Posterior vena cava (tissue), 2 donors: ENCODE data around the gene CHCHD6. TPM values are rescaled to one million over a fixed set of nuclear protein-coding genes. Genes with fewer than 3 reads are reported as not detected.
A peak's percentile ranks its signal among the peaks of the same experiment; 100 is the strongest.

Experiments
- DNase-seq: peaks from one replicate; pipeline ENCODE4 v3.0.0-alpha.2; 2020; ENCODE audit warnings: low spot score
- intact Hi-C, 2 donors: fragments of 100-400 bp; cut with DNase I; formaldehyde crosslinking; loops; one replicate each; pipeline versions ENCODE4 v1.14.1 to v1.14.2; 2022 to 2023
- total RNA-seq, 2 donors: library from RNA; stranded (reverse); fragmentation: NEBNext Ultra II Directional; extraction: Animal tissue kit (Norgen Biotek cat#: 25700); gene quantifications; one replicate each; pipeline ENCODE4 v1.2.1, GENCODE V29; 2021
- donor health status: DM: yes; HTN: yes; CAD: no.
- donor health status: DM: yes; HTN: yes; CAD: no.

The CHCHD6 gene
- total RNA-seq, 2 donors from 2014 or later, result 7.3 to 10.1 TPM

DNA sequence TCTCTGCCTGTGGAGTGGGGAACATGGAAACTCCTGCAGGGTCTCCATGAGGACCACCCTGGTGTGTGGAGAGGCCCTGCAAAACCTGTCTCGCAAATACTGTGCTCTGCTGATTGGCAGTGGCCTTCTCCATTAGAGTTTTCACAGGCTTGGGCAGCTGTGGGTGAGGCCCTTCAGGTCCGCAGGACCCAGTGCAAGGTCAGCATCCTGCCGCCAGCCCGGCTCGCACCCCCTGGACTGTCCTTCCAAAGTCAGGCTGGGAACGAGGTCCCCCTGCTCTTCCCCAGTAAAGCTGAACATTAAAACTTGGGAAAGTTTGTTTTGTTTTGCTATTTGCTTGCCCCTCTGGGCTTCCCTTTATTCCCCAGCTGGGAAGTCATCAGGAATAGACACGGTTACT lies 193.9 kb downstream of the CHCHD6 start:
- DNase-seq, result peak; percentile 43

DNA sequence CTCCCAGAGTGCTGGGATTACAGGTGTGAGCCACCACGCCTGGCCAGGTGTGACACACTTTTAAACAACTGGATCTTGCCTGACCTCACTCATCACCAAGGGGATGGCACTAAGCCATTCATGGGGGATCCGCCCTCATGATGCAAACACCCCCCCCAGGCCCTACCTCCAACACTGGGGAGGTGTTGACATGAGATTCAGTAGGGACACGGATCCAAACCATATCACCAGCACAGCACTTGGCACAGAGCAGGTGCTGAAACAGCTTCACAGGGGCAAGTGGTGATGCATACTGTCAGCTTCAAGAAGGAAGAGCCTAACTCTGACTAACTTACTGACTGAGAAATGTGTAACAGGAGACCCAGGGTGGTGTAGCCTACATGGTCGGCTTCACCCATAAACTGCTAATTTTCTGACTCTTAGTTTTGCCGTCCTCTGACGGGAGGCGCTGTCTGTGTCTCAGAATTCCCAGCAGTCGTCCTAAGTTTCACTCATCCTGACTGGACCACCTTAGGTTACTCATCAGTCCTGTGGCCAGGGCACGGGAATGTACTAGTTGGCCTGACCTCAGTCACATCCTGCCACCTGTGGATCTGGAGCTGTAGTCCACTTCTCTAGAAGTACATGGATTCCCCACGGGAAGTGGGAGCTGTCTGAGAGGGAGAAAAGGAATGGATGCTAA lies 197.0 kb downstream of the CHCHD6 start:
- peak; percentile 28 for DNase-seq
- intact Hi-C loops, result no loop called here

More for the DNA sequence above, 193.9 kb downstream of the CHCHD6 start:
- intact Hi-C loops, result no loop called here

DNA sequence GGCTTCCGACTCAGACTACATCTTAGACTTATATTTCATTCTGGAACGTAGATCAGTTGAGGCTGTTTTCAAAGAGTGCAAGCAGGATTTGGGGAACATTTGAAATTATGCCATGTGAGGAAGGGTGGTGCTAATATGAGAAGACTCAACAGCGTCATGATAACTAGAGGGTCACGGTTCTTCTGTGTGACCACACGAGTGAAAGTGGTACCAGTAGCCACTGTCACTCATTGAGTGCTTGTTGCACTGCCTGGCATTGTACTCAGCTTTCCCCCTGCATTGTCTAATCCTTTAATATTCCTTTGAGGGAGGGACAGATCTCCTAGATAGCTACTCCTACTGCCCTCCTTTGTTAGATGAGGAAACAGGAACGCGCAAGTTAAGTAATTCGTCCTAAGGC lies 197.6 kb downstream of the CHCHD6 start:
- DNase-seq, result no peak
- intact Hi-C loops, result no loop called here

DNA sequence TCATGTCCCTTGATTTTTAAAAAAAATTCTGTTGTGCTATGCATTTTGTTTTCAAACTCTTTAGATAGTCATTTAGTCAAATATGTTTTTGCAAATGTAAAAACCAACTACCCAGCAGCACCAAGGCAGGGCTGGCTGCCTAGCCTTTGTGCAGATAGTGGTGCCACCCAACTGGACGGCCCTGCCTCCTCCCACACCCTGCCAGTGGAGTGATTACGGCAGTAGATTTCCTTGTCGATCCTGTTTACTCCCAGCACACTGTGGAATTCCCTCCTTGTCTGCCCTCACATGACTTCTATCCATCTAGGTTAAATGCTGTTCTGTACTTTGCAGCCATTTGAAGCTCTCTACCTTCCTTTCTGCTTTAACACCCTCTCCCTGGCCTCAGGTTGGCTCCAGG lies 199.5 kb downstream of the CHCHD6 start:
- intact Hi-C loops, result no loop called here
- DNase-seq, result no peak

DNA sequence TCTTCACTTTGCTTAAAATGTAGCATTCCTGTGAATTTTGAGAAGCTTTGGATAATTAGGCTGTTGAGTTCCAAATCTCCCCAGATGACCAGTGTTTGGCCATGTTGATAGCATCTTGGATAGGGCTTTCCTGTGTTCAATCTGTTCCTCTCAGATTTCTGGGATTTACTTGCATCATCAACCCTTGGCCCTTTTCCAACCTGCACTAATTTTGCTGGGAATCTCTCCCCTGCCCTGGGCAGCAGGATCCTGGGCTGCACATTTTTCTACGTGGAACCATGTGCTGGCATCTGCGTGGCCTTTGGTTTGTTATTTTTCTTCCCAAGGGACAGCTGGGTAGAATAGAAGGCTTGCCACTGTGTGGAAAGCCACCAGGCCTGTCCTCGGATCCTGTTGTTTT lies 203.5 kb downstream of the CHCHD6 start:
- peak; percentile 24 for DNase-seq
- intact Hi-C loops, result no loop called here

DNA sequence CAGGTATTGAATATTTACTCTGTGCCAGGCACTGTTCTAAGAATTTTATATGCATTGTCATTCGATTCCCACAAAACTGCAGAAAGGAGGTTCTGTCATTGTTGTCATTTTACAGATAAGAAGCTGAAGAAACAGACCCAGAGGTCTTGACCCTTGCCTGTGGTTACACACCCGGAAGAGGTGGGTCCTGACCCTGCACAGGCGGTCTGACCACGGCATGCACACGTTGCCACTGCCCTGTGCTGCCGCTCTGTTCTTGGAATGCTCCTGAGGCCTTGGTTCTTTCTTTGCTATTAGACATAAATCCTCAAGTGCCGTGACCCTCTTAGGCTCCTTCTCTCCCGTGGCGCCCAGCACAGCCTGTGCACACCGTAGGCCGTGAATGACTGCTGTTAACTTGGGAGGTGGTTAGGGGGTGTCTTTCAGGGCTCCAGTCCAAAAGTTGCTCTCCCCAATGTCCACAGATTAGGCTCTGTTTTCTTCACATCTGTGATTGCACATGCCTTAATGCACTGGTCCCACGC lies 204.8 kb downstream of the CHCHD6 start:
- DNase-seq, result peak; percentile 54
- intact Hi-C loops, result no loop called here

- intact Hi-C loops, result no loop called here
- no peak for DNase-seq
Observed at GRCh38 chr3:126910231-126910630, 206.2 kb downstream of the CHCHD6 start.

DNA sequence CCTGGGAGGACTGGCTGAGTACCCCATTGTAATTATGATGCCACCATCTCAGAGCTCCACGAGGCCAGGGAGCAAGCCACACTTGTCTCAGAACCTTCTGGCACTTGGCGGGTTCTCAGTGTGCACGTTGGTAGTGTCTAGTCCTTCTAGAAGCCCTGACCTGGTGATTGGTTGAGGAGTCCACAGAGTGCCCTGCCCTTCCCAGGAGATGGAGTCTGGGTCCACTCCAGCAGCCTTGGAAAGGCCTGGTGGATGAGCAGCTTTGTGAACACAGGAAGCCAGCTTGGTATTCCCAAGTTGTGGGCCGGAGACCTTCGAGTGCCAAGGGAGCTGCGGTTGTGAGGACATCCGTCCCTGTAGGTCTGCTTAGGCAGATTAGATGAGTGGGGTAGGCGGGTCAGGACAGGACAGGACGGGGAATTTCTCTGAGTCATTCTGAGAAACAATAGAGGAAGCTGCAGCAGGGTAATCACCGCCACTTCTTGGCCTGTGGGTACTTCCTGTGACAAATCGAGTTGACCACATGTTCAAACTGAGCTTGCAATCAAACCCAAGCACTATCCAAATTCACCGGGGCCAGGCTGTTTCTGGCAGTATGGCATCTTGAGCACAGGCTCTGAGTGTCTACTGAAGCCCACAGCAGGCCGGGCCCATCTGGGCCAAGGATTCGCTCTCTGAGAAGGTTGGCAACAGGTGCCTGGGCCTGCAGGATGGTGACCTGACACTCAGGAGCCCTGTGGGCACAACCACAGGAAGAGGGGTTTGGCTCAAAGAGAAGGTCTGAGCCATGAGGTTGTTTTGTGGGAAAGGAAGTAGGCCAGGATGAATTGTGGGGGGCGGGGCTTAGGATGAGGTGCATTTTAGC lies 207.4 kb downstream of the CHCHD6 start:
- peak; percentile 87 for DNase-seq
- intact Hi-C loops, result no loop called here

DNA sequence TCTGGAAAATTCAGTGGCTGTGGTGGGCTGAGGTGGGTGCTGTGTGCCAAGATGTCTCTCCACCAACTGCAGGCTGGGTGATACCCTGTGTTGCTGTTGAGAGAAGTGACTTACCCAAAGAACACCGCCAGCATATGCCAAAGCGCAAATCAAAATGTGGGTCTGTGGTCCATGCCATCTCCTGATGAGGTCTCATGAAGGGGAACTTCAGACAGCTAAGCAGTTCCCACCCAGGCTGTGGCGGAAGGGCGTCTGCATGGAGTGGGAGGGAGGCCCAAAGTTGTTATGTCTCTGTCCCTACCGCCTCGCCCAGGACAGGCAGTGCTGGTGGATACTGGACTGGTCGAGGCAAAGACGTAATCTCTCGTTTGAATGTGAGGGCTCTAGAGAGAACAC lies 208.0 kb downstream of the CHCHD6 start:
- intact Hi-C loops, result no loop called here
- peak; percentile 66 for DNase-seq

- intact Hi-C loops, result no loop called here
- DNase-seq, result peak; percentile 73
Observed at GRCh38 chr3:126912491-126913195, 208.6 kb downstream of the CHCHD6 start.

- intact Hi-C loops, result no loop called here
- DNase-seq, result peak; percentile 70
Observed at GRCh38 chr3:126913524-126913923, 209.5 kb downstream of the CHCHD6 start.

GRCh38 chr3:126914226-126914625 lies 210.2 kb downstream of the CHCHD6 start:
- intact Hi-C loops, result no loop called here
- DNase-seq, result peak; percentile 63

- intact Hi-C loops, result no loop called here
- peak; percentile 31 for DNase-seq
Observed at GRCh38 chr3:126915015-126915414, 211.0 kb downstream of the CHCHD6 start.

DNA sequence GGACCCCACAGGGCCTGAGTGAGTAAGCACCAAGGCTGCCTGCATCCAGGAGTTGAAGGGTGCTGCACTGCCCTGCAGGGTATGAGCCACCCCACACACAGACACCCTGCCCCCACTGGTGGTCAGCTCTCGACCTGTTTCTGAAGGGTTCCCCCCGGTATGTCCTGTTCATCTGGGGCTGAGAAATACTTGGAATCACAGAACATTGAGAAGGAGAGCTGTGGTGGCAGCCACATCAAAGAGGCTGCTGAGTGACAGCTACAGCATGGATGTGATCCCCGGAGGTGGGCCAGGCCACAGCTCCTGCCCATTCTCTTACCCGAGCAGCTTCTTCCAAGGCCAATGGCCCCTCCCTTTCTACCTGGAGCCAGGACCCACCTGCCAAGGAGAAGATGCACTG lies 212.5 kb downstream of the CHCHD6 start:
- DNase-seq, result peak; percentile 54
- intact Hi-C loops, result no loop called here

- intact Hi-C loops, result no loop called here
Observed at GRCh38 chr3:126917232-126917804, 213.3 kb downstream of the CHCHD6 start.

GRCh38 chr3:126918355-126918821 lies 214.3 kb downstream of the CHCHD6 start:
- intact Hi-C loops, result no loop called here
- peak; percentile 13 for DNase-seq

More at GRCh38 chr3:126917232-126917804, 213.3 kb downstream of the CHCHD6 start:
- peak; percentile 22 for DNase-seq

DNA sequence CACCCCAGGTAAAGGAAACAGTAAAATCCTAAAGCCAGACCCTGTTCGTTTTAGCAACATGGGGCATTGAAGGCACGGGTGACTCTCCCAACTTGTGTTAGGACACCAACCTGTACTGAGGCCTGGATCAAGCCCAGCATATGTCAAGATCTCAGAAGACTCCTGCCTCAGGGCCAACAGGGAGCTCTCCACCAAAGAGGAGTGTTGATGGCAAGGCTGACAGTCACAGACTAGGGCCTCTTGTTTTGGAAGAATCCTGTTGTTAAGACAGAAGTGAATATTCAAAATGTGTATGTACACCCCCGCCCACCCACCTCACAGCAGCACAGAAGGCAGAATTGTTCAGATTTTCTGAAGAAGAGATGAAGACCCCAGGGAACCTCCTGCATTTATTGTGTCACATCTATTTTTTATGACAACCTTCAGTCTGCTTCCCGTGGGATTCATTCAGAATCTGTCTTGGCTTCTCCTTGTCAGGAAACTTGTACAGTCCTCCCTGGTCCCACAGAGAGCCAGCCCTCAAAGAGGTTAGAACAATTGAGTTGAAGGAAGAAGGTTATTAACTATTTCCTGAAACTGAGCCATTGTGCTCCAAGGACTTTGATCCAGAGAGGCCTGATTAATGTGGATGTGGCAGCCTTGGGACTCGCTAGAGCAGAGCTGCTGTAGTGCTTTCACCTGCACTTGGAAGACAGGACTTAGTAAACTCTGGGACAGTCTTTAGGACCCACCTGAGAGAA lies 217.2 kb downstream of the CHCHD6 start:
- intact Hi-C loops, result no loop called here
- peak; percentile 24 for DNase-seq

GRCh38 chr3:126922466-126922865 lies 218.4 kb downstream of the CHCHD6 start:
- intact Hi-C loops, result no loop called here
- peak; percentile 30 for DNase-seq

DNA sequence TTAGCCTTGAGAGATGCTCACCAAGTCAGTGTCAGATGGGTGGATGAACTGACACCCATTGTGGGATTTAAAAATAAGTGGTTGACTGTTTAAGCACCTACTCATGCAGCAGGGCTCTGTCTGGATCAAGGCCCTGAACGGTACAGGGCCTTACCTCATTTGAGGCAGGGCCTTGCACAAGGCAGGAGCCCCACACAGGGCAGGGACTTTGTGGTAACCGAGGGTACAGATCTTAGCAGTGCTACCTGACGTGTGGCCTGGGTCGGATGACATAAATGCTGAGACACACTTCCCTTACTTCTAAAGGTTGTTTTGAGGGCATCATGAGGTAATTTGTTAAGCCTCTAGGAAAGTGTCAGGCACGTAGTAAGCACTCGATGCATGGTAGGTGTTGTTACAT lies 219.4 kb downstream of the CHCHD6 start:
- intact Hi-C loops, result no loop called here
- peak; percentile 44 for DNase-seq
